K562 (cell line): ENCODE results near the gene LRRC25. TPM values are rescaled to one million over a fixed set of nuclear protein-coding genes. Genes with fewer than 3 reads are reported as not detected.

Experiments
- ATAC-seq: fragments of 200-7000 bp; cut with Tn5 transposase; 3 replicates; pipeline ENCODE4 v1.9.1; 2020; ENCODE audit warnings: moderate library complexity
- BruUV-seq: library from RNA; stranded (reverse); fragments of 400-500 nt; replicated peaks from 2 replicates; lab custom pipeline; 2021; lab: Mats Ljungman, UMichigan
- CTCF ChIA-PET: fragments of 300-600 bp; formaldehyde crosslinking; extraction: SDS; loops from one replicate; lab custom pipeline; 2021; ENCODE audit warnings: low intra/inter-chr PET ratio; lab: Yijun Ruan, JAX
- POLR2A ChIA-PET: fragments of 300-600, 350-650 bp; sonication (Branson Sonifier 250); formaldehyde crosslinking; extraction: SDS; loops from one replicate; lab custom pipeline; 2021; ENCODE audit warnings: antibody characterized with exemption, inconsistent platforms; lab: Yijun Ruan, JAX
- DNase-seq, 4 experiments: peaks; one replicate each; pipeline versions ENCODE4 v3.0.0 to v3.0.0-alpha.2; 2011 to 2018; ENCODE audit warnings: low spot score in 3 of 4, mixed read lengths in 3 of 4; ENCODE audit errors: extremely low read depth in 1 of 4
- FAIRE-seq: peaks from 2 replicates; lab custom pipeline; 2011; peaks lifted over from hg19 to GRCh38; lab: Jason Lieb, UNC
- H2AFZ ChIP-seq: 2 replicates; pipeline ENCODE4 v1.6.0; 2011; ENCODE audit warnings: low read depth, low read length, control low read depth, inconsistent platforms
- H3K27ac ChIP-seq: fragments of 200-600 bp; 3 replicates; pipeline ENCODE4 v1.8.0; 2011; ENCODE audit warnings: low read depth, mild to moderate bottlenecking, control low read depth, inconsistent platforms, low read length, moderate library complexity, mixed read lengths; ENCODE audit errors: extremely low read depth
- H3K27me3 ChIP-seq, 2 experiments: fragments of 300-600 bp in 1 of 2; 2 replicates in 1 of 2; 3 replicates in 1 of 2; pipeline versions ENCODE4 v1.6.0 to v1.8.0; 2011; ENCODE audit warnings: inconsistent platforms in 2 of 2, low read length in 2 of 2, mild to moderate bottlenecking in 1 of 2, mixed read lengths in 1 of 2, moderate library complexity in 1 of 2; ENCODE audit not compliant: control insufficient read depth in 2 of 2, insufficient read depth in 2 of 2
- H3K36me3 ChIP-seq: fragments of 300-600 bp; 3 replicates; pipeline ENCODE4 v1.8.0; 2011; ENCODE audit warnings: mild to moderate bottlenecking, low read length, inconsistent platforms; ENCODE audit not compliant: control insufficient read depth, insufficient read depth
- H3K4me1 ChIP-seq, 2 experiments: fragments of 200-600 bp in 1 of 2; replicated peaks in 1 of 2; 2 replicates in 1 of 2; 3 replicates in 1 of 2; pipeline versions ENCODE4 v1.5.1 to v1.8.0; 2011; ENCODE audit warnings: inconsistent platforms in 2 of 2, low read length in 2 of 2, mild to moderate bottlenecking in 1 of 2, mixed read lengths in 1 of 2, moderate library complexity in 1 of 2; ENCODE audit not compliant: control insufficient read depth in 2 of 2, insufficient read depth in 2 of 2
- H3K4me2 ChIP-seq: 2 replicates; pipeline ENCODE4 v1.6.1; 2011; ENCODE audit warnings: low read length, control low read depth, inconsistent platforms, mixed read lengths; ENCODE audit not compliant: insufficient read depth
- H3K4me3 ChIP-seq: fragments of 200-600 bp; sonication (generic), shearing (Covaris generic); 2 replicates; pipeline ENCODE4 v1.5.1; 2016; ENCODE audit warnings: control low read depth, inconsistent platforms
- H3K79me2 ChIP-seq: fragments of 200-600 bp; 3 replicates; pipeline ENCODE4 v1.8.0; 2011; ENCODE audit warnings: low read length, inconsistent platforms; ENCODE audit not compliant: control insufficient read depth, insufficient read depth
- H3K9ac ChIP-seq, 2 experiments: 2 replicates each; pipeline versions ENCODE4 v1.6.0 to v1.6.1; 2011; ENCODE audit warnings: low read depth in 2 of 2, low read length in 2 of 2, control low read depth in 1 of 2, inconsistent platforms in 1 of 2, mild to moderate bottlenecking in 1 of 2, mixed read lengths in 1 of 2; ENCODE audit not compliant: insufficient read depth in 1 of 2
- H3K9me1 ChIP-seq: one replicate; pipeline ENCODE4 v1.6.0; 2011; ENCODE audit warnings: inconsistent platforms, mild to moderate bottlenecking, low read length, moderate library complexity; ENCODE audit not compliant: control insufficient read depth, insufficient read depth
- H3K9me3 ChIP-seq: replicated peaks from 2 replicates; pipeline ENCODE4 v1.5.1; 2011; ENCODE audit warnings: low read depth, low read length, inconsistent platforms; ENCODE audit not compliant: control insufficient read depth, insufficient read depth
- H4K20me1 ChIP-seq: replicated peaks from 2 replicates; pipeline ENCODE4 v1.6.1; 2011; ENCODE audit warnings: low read length, inconsistent platforms, mixed read lengths; ENCODE audit not compliant: control insufficient read depth, insufficient read depth
- BCOR ChIP-seq: fragments of 450-650 bp; IDR thresholded peaks from 2 replicates; pipeline ENCODE4 v1.6.1; 2016
- BHLHE40 ChIP-seq: IDR thresholded peaks from 2 replicates; pipeline ENCODE4 v1.6.1; 2011; ENCODE audit warnings: low read length, improper control_type of control experiment
- CHD2 ChIP-seq: IDR thresholded peaks from 2 replicates; pipeline ENCODE4 v1.6.1; 2011; ENCODE audit warnings: low read depth, low read length
- E2F1 ChIP-seq: sonication (generic); formaldehyde crosslinking; IDR thresholded peaks from 2 replicates; pipeline ENCODE4 v1.8.1; 2023; ENCODE audit warnings: mild to moderate bottlenecking, missing genetic modification reagents, moderate library complexity
- ESRRA ChIP-seq: fragments of 450-650 bp; IDR thresholded peaks from 2 replicates; pipeline ENCODE4 v1.6.1; 2014; ENCODE audit warnings: low read depth, mild to moderate bottlenecking, moderate library complexity, borderline replicate concordance
- FOS ChIP-seq: IDR thresholded peaks from 3 replicates; pipeline ENCODE4 v1.6.1; 2011; ENCODE audit not compliant: insufficient read length; ENCODE audit errors: extremely low read depth
- HDAC1 ChIP-seq, 2 experiments: fragments of 450-650 bp; IDR thresholded peaks; 2 replicates each; pipeline ENCODE4 v1.6.1; 2016 to 2017; ENCODE audit warnings: inconsistent platforms in 1 of 2, mild to moderate bottlenecking in 1 of 2, moderate library complexity in 1 of 2
- HDAC2 ChIP-seq: fragments of 450-650 bp; IDR thresholded peaks from 2 replicates; pipeline ENCODE4 v1.6.1; 2016; ENCODE audit warnings: mild to moderate bottlenecking
- JUN ChIP-seq, 2 experiments: sonication (generic) in 1 of 2; formaldehyde crosslinking in 1 of 2; IDR thresholded peaks; 2 replicates each; pipeline versions ENCODE4 v1.6.1 to v1.8.0; 2012 to 2022; ENCODE audit warnings: borderline replicate concordance in 2 of 2, mild to moderate bottlenecking in 2 of 2, improper control_type of control experiment in 1 of 2, low read depth in 1 of 2, low read length in 1 of 2, missing genetic modification reagents in 1 of 2
- JUND ChIP-seq, 2 experiments: IDR thresholded peaks; 2 replicates in 1 of 2; 3 replicates in 1 of 2; pipeline ENCODE4 v1.6.1; 2011; ENCODE audit warnings: borderline replicate concordance in 2 of 2, low read depth in 2 of 2, low read length in 2 of 2, improper control_type of control experiment in 1 of 2, missing biosample characterization in 1 of 2, missing genetic modification characterization in 1 of 2, missing genetic modification reagents in 1 of 2
- MTA1 ChIP-seq: fragments of 450-650 bp; IDR thresholded peaks from 2 replicates; pipeline ENCODE4 v1.6.1; 2017; ENCODE audit warnings: borderline replicate concordance
- NFIC ChIP-seq: fragments of 450-650 bp; IDR thresholded peaks from 2 replicates; pipeline ENCODE4 v1.6.1; 2017; ENCODE audit warnings: mild to moderate bottlenecking, inconsistent platforms
- PURB ChIP-seq: sonication (generic); formaldehyde crosslinking; IDR thresholded peaks from 2 replicates; pipeline ENCODE4 v1.9.0; 2021; ENCODE audit warnings: low read depth, mild to moderate bottlenecking, missing genetic modification reagents
- RCOR1 ChIP-seq, 2 experiments: IDR thresholded peaks; 2 replicates each; pipeline ENCODE4 v1.6.1; 2012; ENCODE audit warnings: low read depth in 2 of 2, low read length in 2 of 2, borderline replicate concordance in 1 of 2, improper control_type of control experiment in 1 of 2
- SMAD2 ChIP-seq: fragments of 150-350 bp; IDR thresholded peaks from 2 replicates; pipeline ENCODE4 v1.6.1; 2014; ENCODE audit warnings: low read depth, mild to moderate bottlenecking, low read length
- SMARCA4 ChIP-seq: fragments of 450-650 bp; IDR thresholded peaks from 2 replicates; pipeline ENCODE4 v1.6.1; 2016
- TCF3 ChIP-seq: sonication (generic); formaldehyde crosslinking; IDR thresholded peaks from 2 replicates; pipeline ENCODE4 v1.4.0; 2020; ENCODE audit warnings: mild to moderate bottlenecking, missing genetic modification reagents
- U2AF1 ChIP-seq: fragments of 200-400 bp; formaldehyde crosslinking; optimal IDR thresholded peaks from 2 replicates; pipeline ENCODE3; 2017; ENCODE audit warnings: mild to moderate bottlenecking, low read depth, low read length, moderate library complexity
- ZBTB7A ChIP-seq: IDR thresholded peaks from 2 replicates; pipeline ENCODE4 v1.6.1; 2011; ENCODE audit warnings: low read depth, mild to moderate bottlenecking, low read length, moderate library complexity, borderline replicate concordance; ENCODE audit not compliant: control insufficient read depth
- ZNF277 ChIP-seq: fragments of 250-450 bp; sonication (Bioruptor Pico); IDR thresholded peaks from 2 replicates; pipeline ENCODE4 v1.8.0; 2022; ENCODE audit warnings: inconsistent platforms, mild to moderate bottlenecking, moderate library complexity, borderline replicate concordance
- ZNF384 ChIP-seq: IDR thresholded peaks from 2 replicates; pipeline ENCODE4 v1.6.1; 2012; ENCODE audit warnings: low read depth, low read length, improper control_type of control experiment
- ZSCAN29 ChIP-seq: fragments of 450-650 bp; IDR thresholded peaks from 2 replicates; pipeline ENCODE4 v1.6.1; 2017
- WGBS: fragments of 100-300 bp; shearing (Covaris generic); methylation state at CpG from one replicate; pipeline ENCODE4 v1.1.6; 2016; ENCODE audit warnings: low coverage, mixed read lengths; ENCODE audit not compliant: insufficient coverage; ENCODE audit errors: missing lambda C conversion rate; 5-methylcytosine and 5-hydroxymethylcytosine counted together
- in situ Hi-C: fragments of 300-500 bp; cut with MboI; formaldehyde crosslinking; loops from 4 replicates; pipeline ENCODE4 v1.15.0; 2018; ENCODE audit warnings: inconsistent platforms, mixed read lengths
- intact Hi-C: fragments of 100-400 bp; cut with micrococcal nuclease; formaldehyde crosslinking; loops from 2 replicates; pipeline ENCODE4 v1.14.2; 2022
- polyA plus RNA-seq, 8 experiments: library from polyadenylated mRNA; depleted of rRNA in 4 of 8; stranded (reverse) in 5 of 8; unstranded in 3 of 8; fragments of >200 nt; fragmentation: Nextera tagmentation in 2 of 8; fragmentation: Illumina TruSeq in 1 of 8; extraction: Ambion mirVana in 2 of 8; extraction: Trizol in 1 of 8; gene quantifications; 2 replicates each; pipeline versions ENCODE4 v1.2.1 to v1.2.3, GENCODE V29; 2011 to 2014; ENCODE audit warnings: inconsistent platforms in 1 of 8, missing spikeins in 1 of 8
- total RNA-seq, 7 experiments: library from RNA; depleted of rRNA in 6 of 7; stranded (reverse); fragments of >200 nt in 6 of 7; fragmentation: Illumina TruSeq in 2 of 7; extraction: Trizol in 2 of 7; gene quantifications; 2 replicates each; pipeline versions ENCODE4 v1.2.1 to v1.2.3, GENCODE V29; 2011 to 2021; ENCODE audit warnings: low replicate concordance in 1 of 7

Gene LRRC25
- total and polyA plus RNA-seq, 9 of the 15 experiments (the other 6 are each of a cell fraction or from before 2014, with no cell fraction given), result 0.07 to 0.36 (median 0.10) TPM; not detected in 3

DNA sequence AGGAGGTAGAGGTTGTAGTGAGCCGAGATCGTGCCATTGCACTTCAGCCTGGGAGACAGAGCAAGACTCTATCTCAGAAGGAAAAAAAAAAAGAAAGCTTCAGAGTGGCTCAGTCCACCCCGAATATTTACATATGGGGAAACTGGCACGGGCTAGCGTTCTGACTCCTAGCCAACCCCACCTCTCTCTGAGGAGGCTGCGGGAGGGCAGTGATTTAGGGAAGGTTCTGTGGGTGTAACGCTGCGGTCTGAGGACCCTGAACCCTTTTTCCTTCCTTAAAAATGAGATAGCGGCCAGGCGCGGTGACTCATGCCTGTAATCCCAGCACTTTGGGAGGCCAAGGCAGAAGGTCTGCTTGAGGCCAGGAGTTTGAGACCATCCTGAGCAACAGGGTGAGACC lies 5.0 kb downstream of the LRRC25 start:
- POLR2A ChIA-PET, result interaction anchor here (0.6 to 8.1 kb wide), 5 partner anchors 8 to 332 kb away, joined by 3 to 244 read pairs (median 3); partner anchors contain the start of gene SSBP4
- peaks cover 18% of the 10 kb centered on the region for H3K79me2 ChIP-seq
- no peak overlapping the region for H3K4me2 ChIP-seq
- intact Hi-C loops (no loop called here), in situ Hi-C loops (no loop called here)
- DNase-seq, result peak in 3 of 4 experiments; percentile 62 to 65 (median 65)
- no TSS peak for BruUV-seq
- no peaks in the 10 kb centered on the region for H3K27me3 ChIP-seq
- CTCF ChIA-PET, result no interaction called here
- H3K4me1 ChIP-seq, result peaks cover 7 to 38% of the 10 kb centered on the region in 2 experiments
- no peaks in the 10 kb centered on the region for H3K9me1 ChIP-seq
- H3K9ac ChIP-seq, result no peak overlapping the region
- no peak overlapping the region for H2AFZ ChIP-seq
- no peaks in the 10 kb centered on the region for H3K9me3 ChIP-seq
- peaks cover 13% of the 10 kb centered on the region for H4K20me1 ChIP-seq
- peaks cover 25% of the 10 kb centered on the region; the same call in 2 of the 3 replicates for H3K36me3 ChIP-seq
- FAIRE-seq, result peak; percentile 69
- no peak overlapping the region for H3K4me3 ChIP-seq
- no peak for ATAC-seq
- no peak overlapping the region for H3K27ac ChIP-seq
- WGBS, result 4% methylated on average over 11 of the region's 11 CpGs
- TF ChIP-seq CHD2 (no peak), HDAC2 (peak; percentile 61; the same call in 1 of the 2 replicates), SMAD2 (no peak), SMARCA4 (peak; percentile 74), TCF3 (CRISPR knock-in tag) (peak; percentile 49), NFIC (0 out of 2 replicates have a peak, but pooled peaks have one; percentile 29), E2F1 (CRISPR knock-in tag) (no peak), FOS (peak; percentile 32), JUND (IDR thresholded peaks at IDR 0.05; ENCODE audit: borderline replicate concordance, low read depth, low read length) (peak; percentile 94), JUND (tag; IDR thresholded peaks at IDR 0.05; ENCODE audit: borderline replicate concordance, low read depth, low read length) (peak; percentile 92; the same call in 2 of the 3 replicates), ZNF277 (no peak), ZSCAN29 (no peak), BHLHE40 (peak; percentile 29; the same call in 1 of the 2 replicates), U2AF1 (no peak), JUN (IDR thresholded peaks at IDR 0.05; ENCODE audit: borderline replicate concordance, low read depth, low read length) (0 out of 2 replicates have a peak, but pooled peaks have one; percentile 77), JUN (CRISPR knock-in tag; IDR thresholded peaks at IDR 0.05; ENCODE audit: borderline replicate concordance) (no peak), ZNF384 (0 out of 2 replicates have a peak, but pooled peaks have one; percentile 13), PURB (CRISPR knock-in tag) (no peak), ZBTB7A (peak; percentile 68; the same call in 1 of the 2 replicates), ESRRA (peak; percentile 13; the same call in 1 of the 2 replicates), BCOR (0 out of 2 replicates have a peak, but pooled peaks have one; percentile 6), RCOR1 (IDR thresholded peaks at IDR 0.05; ENCODE audit: borderline replicate concordance in 1 of 2, low read depth in 2 of 2, low read length in 2 of 2) (peak; percentile 78 to 94; a peak in 3 of 4 replicates), MTA1 (0 out of 2 replicates have a peak, but pooled peaks have one; percentile 20), HDAC1 (IDR thresholded peaks at IDR 0.05) (peak in 1 of 2 experiments; percentile 68; a peak in 2 of 4 replicates)
